Upper lobe of left lung (tissue), 6 donors: ENCODE data around the gene PTPRM. TPM values are rescaled to one million over a fixed set of nuclear protein-coding genes. Genes with fewer than 3 reads are reported as not detected.

Experiments used
- ATAC-seq, 2 donors: fragments of 200-7000 bp; cut with Tn5 transposase; one replicate each; pipeline ENCODE4 v1.9.1; 2022; ENCODE audit warnings: mild to moderate bottlenecking in 2 of 2, moderate library complexity in 2 of 2; ENCODE audit not compliant: low FRiP score in 2 of 2
- DNase-seq, 2 donors: peaks; one replicate each; pipeline ENCODE4 v3.0.0-alpha.2; 2019 to 2020
- H3K27ac ChIP-seq, 4 donors: fragments of 200-600 bp; sonication (generic); one replicate each; pipeline ENCODE4 v1.5.1; 2016 to 2019
- H3K27me3 ChIP-seq, 4 donors: fragments of 200-600 bp; sonication (generic); one replicate each; pipeline ENCODE4 v1.5.1; 2017 to 2019
- H3K36me3 ChIP-seq, 4 donors: fragments of 200-600 bp; sonication (generic); one replicate each; pipeline ENCODE4 v1.5.1; 2016 to 2019
- H3K4me1 ChIP-seq, 4 donors: fragments of 200-600 bp; sonication (generic); one replicate each; pipeline ENCODE4 v1.5.1; 2018 to 2019
- H3K4me3 ChIP-seq, 4 donors: fragments of 200-600 bp; sonication (generic); one replicate each; pipeline ENCODE4 v1.5.1; 2017 to 2019; ENCODE audit warnings: mild to moderate bottlenecking in 2 of 4, moderate library complexity in 1 of 4
- H3K9me3 ChIP-seq, 4 donors: fragments of 200-600 bp; sonication (generic); one replicate each; pipeline ENCODE4 v1.5.1; 2018 to 2019
- CTCF ChIP-seq, 6 experiments: fragments of 450-650 bp in 4 of 6; fragments of 200-600 bp in 2 of 6; sonication (generic) in 2 of 6; IDR thresholded peaks; one replicate each; pipeline ENCODE4 v1.5.1; 2016 to 2019; ENCODE audit warnings: antibody characterized with exemption in 6 of 6
- EP300 ChIP-seq, 4 donors: sonication (generic); formaldehyde crosslinking; IDR thresholded peaks; one replicate each; pipeline ENCODE4 v1.5.1; 2017; ENCODE audit warnings: antibody characterized with exemption in 4 of 4, control low read depth in 2 of 4
- POLR2A ChIP-seq, 4 donors: fragments of 450-650 bp; IDR thresholded peaks; one replicate each; pipeline ENCODE4 v1.5.1; 2016 to 2017; ENCODE audit warnings: antibody characterized with exemption in 4 of 4, mild to moderate bottlenecking in 2 of 4
- POLR2AphosphoS5 ChIP-seq, 2 donors: sonication (generic); formaldehyde crosslinking; IDR thresholded peaks; one replicate each; pipeline ENCODE4 v1.5.1; 2017; ENCODE audit warnings: antibody characterized with exemption in 2 of 2
- whole genome bisulfite sequencing, 2 donors: methylation state at CpG; one replicate each; pipeline ENCODE4 v1.1.5; 2017 to 2018; 5-methylcytosine and 5-hydroxymethylcytosine counted together
- total RNA-seq, 6 donors: library from RNA; depleted of rRNA in 4 of 6; stranded (reverse); fragments of >200 nt in 4 of 6; gene quantifications; one replicate each; pipeline versions ENCODE4 v1.1.0 to v1.2.1, GENCODE V29; 2016 to 2021
- donor health status: DM: no; HTN: no; CAD: no; lungs with moderate emphysema.
- donor health status: DM: no; HTN: yes; CAD: no; lungs with severe emphysema.

Gene PTPRM
- total RNA-seq, 6 donors from 2014 or later = 82.0 to 201 (median 154) TPM

GRCh38 chr18:8229787-8230186, 662.7 kb downstream of the PTPRM start:
- H3K9me3 ChIP-seq = peaks cover 0 to 3% (median 0%) of the 10 kb centered on the region in 4 donors
- no peaks in the 10 kb centered on the region for H3K36me3 ChIP-seq
- no peak for ATAC-seq
- no peak for DNase-seq
- H3K4me3 ChIP-seq = no peak overlapping the region
- TF ChIP-seq POLR2A (IDR thresholded peaks at IDR 0.05) (no peak), CTCF (IDR thresholded peaks at IDR 0.05) (no peak), EP300 (IDR thresholded peaks at IDR 0.05) (no peak), POLR2AphosphoS5 (IDR thresholded peaks at IDR 0.05) (no peak)
- H3K27me3 ChIP-seq = no peaks in the 10 kb centered on the region
- no peaks in the 10 kb centered on the region for H3K4me1 ChIP-seq
- WGBS, 2 donors = 86 to 91% methylated on average over 3 of the region's 3 CpGs
- no peak overlapping the region for H3K27ac ChIP-seq

- DNase-seq (no peak), ATAC-seq (no peak)
- no peaks in the 10 kb centered on the region for H3K36me3 ChIP-seq
- TF ChIP-seq CTCF (IDR thresholded peaks at IDR 0.05) = no peak
- WGBS, 2 donors = 87 to 89% methylated on average over 5 of the region's 5 CpGs
- no peaks in the 10 kb centered on the region for H3K9me3 ChIP-seq
- H3K4me3 ChIP-seq = no peak overlapping the region
- H3K4me1 ChIP-seq = no peaks in the 10 kb centered on the region
- H3K27me3 ChIP-seq = no peaks in the 10 kb centered on the region
- H3K27ac ChIP-seq = no peak overlapping the region
Measured at GRCh38 chr18:8231316-8231715, 664.2 kb downstream of the PTPRM start.

GRCh38 chr18:8232791-8233190, 665.7 kb downstream of the PTPRM start:
- Histone ChIP-seq H3K27me3 (no peaks in the 10 kb centered on the region), H3K4me3 (no peak overlapping the region), H3K36me3 (no peaks in the 10 kb centered on the region), H3K9me3 (no peaks in the 10 kb centered on the region), H3K27ac (no peak overlapping the region), H3K4me1 (no peaks in the 10 kb centered on the region)
- no peak for DNase-seq
- TF ChIP-seq CTCF (IDR thresholded peaks at IDR 0.05) = no peak
- no peak for TF ChIP-seq POLR2A (IDR thresholded peaks at IDR 0.05)
- TF ChIP-seq POLR2AphosphoS5 (IDR thresholded peaks at IDR 0.05) = no peak
- no peak for TF ChIP-seq EP300 (IDR thresholded peaks at IDR 0.05)
- 50 to 66% methylated on average over 4 of the region's 4 CpGs for WGBS, 2 donors
- no peak for ATAC-seq

- ATAC-seq (no peak), DNase-seq (no peak)
- 93 to 98% methylated on average over 3 of the region's 3 CpGs for WGBS, 2 donors
- no peak overlapping the region for H3K4me3 ChIP-seq
- no peaks in the 10 kb centered on the region for H3K9me3 ChIP-seq
- H3K4me1 ChIP-seq = no peaks in the 10 kb centered on the region
- H3K27ac ChIP-seq = no peak overlapping the region
- no peak for TF ChIP-seq POLR2AphosphoS5 (IDR thresholded peaks at IDR 0.05)
- no peak for TF ChIP-seq EP300 (IDR thresholded peaks at IDR 0.05)
- TF ChIP-seq CTCF (IDR thresholded peaks at IDR 0.05) = no peak
- TF ChIP-seq POLR2A (IDR thresholded peaks at IDR 0.05) = no peak
- H3K36me3 ChIP-seq = no peaks in the 10 kb centered on the region
- no peaks in the 10 kb centered on the region for H3K27me3 ChIP-seq
Measured at GRCh38 chr18:8235894-8236293, 668.8 kb downstream of the PTPRM start.

- Histone ChIP-seq H3K4me1 (no peaks in the 10 kb centered on the region), H3K27ac (no peak overlapping the region), H3K9me3 (no peaks in the 10 kb centered on the region), H3K27me3 (no peaks in the 10 kb centered on the region), H3K4me3 (no peak overlapping the region), H3K36me3 (no peaks in the 10 kb centered on the region)
- TF ChIP-seq POLR2A (IDR thresholded peaks at IDR 0.05) (no peak), POLR2AphosphoS5 (IDR thresholded peaks at IDR 0.05) (no peak), CTCF (IDR thresholded peaks at IDR 0.05) (no peak), EP300 (IDR thresholded peaks at IDR 0.05) (no peak)
- 86 to 89% methylated on average over 5 of the region's 5 CpGs for WGBS, 2 donors
- ATAC-seq (no peak), DNase-seq (no peak)
Measured at GRCh38 chr18:8238507-8238906, 671.4 kb downstream of the PTPRM start.
